ENCODE data around the gene RAD21L1. TPM values are rescaled to one million over a fixed set of nuclear protein-coding genes. Genes with fewer than 3 reads are reported as not detected.

RAD21L1 gene
- total and polyA plus RNA-seq, 2 of the 8 experiments (the other 6 are each of a cell fraction or from before 2014, with no cell fraction given): 0.06 to 0.26 TPM

DNA sequence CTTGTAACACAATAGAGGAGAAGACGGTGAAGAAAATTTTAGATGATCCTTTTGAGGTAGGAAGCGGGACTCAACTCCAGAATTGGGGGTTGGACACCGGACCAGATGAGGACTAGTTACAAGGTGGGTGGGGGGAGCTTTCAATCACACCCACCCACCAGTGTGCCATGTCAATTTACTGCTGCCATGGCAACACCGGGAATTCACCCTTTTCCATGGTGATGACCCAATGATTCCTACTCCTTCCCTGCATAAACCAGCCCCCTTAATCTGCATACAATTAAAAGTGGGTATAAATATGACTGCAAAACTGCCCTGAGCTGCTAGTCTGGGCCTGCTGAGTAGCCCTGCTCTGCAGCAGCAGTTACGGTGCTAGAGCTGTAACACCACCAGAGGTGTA lies 14.7 kb downstream of the RAD21L1 start:
- WGBS, 2 experiments (ENCODE audit: extremely low coverage in 1 of 2, insufficient coverage in 1 of 2, insufficient read length in 1 of 2, insufficient replicate concordance in 2 of 2, low coverage in 1 of 2, low lambda C conversion rate in 2 of 2, missing lambda C conversion rate in 1 of 2): 83% methylated on average over 5 of the region's 5 CpGs; no CpG with 5 or more reads in 1 of the 2 experiments
- Histone ChIP-seq H3K14ac (ENCODE audit: insufficient read length) (no peak overlapping the region), H3K23ac (ENCODE audit: insufficient read length) (no peak overlapping the region), H3K9ac (replicated peaks in 1 of 4; ENCODE audit: extremely low read depth in 1 of 4, low read depth in 3 of 4, low read length in 3 of 4) (no peak overlapping the region), H2BK15ac (ENCODE audit: low read length) (no peak overlapping the region), H3K56ac (replicated peaks; ENCODE audit: insufficient read length, low read depth, low read length) (no peak overlapping the region), H4K20me1 (replicated peaks in 1 of 2; ENCODE audit: control insufficient read depth in 1 of 2, insufficient read depth in 2 of 2, low read length in 2 of 2) (no peaks in the 10 kb centered on the region), H2BK20ac (ENCODE audit: low read length) (no peak overlapping the region), H3K9me3 (ENCODE audit: insufficient read depth in 2 of 2, low read depth in 1 of 2, low read length in 1 of 2) (no peaks in the 10 kb centered on the region), H3K27me3 (replicated peaks in 1 of 4; ENCODE audit: control insufficient read depth in 3 of 4, extremely low read depth in 1 of 4, insufficient read depth in 3 of 4, low read length in 3 of 4) (no peaks in the 10 kb centered on the region), H3K79me1 (ENCODE audit: low read depth, low read length) (no peaks in the 10 kb centered on the region), H2BK5ac (ENCODE audit: low read depth, low read length) (no peak overlapping the region), H2BK120ac (replicated peaks; ENCODE audit: low read depth, low read length) (no peak overlapping the region), H2AFZ (ENCODE audit: low read length) (no peak overlapping the region), H4K91ac (replicated peaks; ENCODE audit: insufficient read length, low read length) (no peak overlapping the region), H3K4me2 (ENCODE audit: insufficient read depth in 1 of 2, low read depth in 2 of 2, low read length in 2 of 2) (no peak overlapping the region), H3K4me1 (replicated peaks in 1 of 4; ENCODE audit: control insufficient read depth in 3 of 4, insufficient read depth in 4 of 4, low read length in 3 of 4) (no peaks in the 10 kb centered on the region), H3K36me3 (ENCODE audit: control insufficient read depth in 2 of 4, insufficient read depth in 4 of 4, low read length in 3 of 4) (no peaks in the 10 kb centered on the region), H3K23me2 (ENCODE audit: low read depth, low read length) (no peaks in the 10 kb centered on the region), H4K8ac (ENCODE audit: extremely low read depth, insufficient read depth, low read length) (no peak overlapping the region), H3K4ac (replicated peaks; ENCODE audit: insufficient read length, low read depth, low read length) (no peak overlapping the region), H3K79me2 (ENCODE audit: control insufficient read depth in 1 of 2, insufficient read depth in 2 of 2, low read length in 2 of 2) (no peaks in the 10 kb centered on the region), H4K5ac (ENCODE audit: insufficient read length, low read depth, low read length) (no peak overlapping the region), H2BK12ac (ENCODE audit: low read depth, low read length) (no peak overlapping the region), H3K18ac (ENCODE audit: extremely low read depth, low read length) (no peak overlapping the region), H3K4me3 (ENCODE audit: extremely low read depth in 1 of 4, insufficient read depth in 2 of 4, low read depth in 3 of 4, low read length in 4 of 4) (no peak overlapping the region), H2AK5ac (ENCODE audit: low read depth, low read length) (no peak overlapping the region), H3K27ac (ENCODE audit: low read depth, low read length) (no peak overlapping the region)
- no peak for DNase-seq (ENCODE audit: low read depth in 1 of 2, low spot score in 2 of 2)
- CTCF ChIA-PET (ENCODE audit: partially characterized antibody): no interaction called here
- FAIRE-seq: no peak
- POLR2A ChIA-PET (ENCODE audit: partially characterized antibody): interaction anchor here (1.0 to 1.1 kb wide), 2 partner anchors 15 to 69 kb away, joined by 3 to 5 read pairs; partner anchors contain the start of gene RAD21L1
- TF ChIP-seq POU5F1 (IDR thresholded peaks at IDR 0.05; ENCODE audit: low read depth, low read length): no peak
- no peak for TF ChIP-seq EZH2 (IDR thresholded peaks at IDR 0.05; ENCODE audit: low read depth, low read length, severe bottlenecking)
- no peak for TF ChIP-seq JUND (IDR thresholded peaks at IDR 0.05; ENCODE audit: low read length)
- no peak for TF ChIP-seq CREB1 (IDR thresholded peaks at IDR 0.05)
- no peak for TF ChIP-seq RNF2 (IDR thresholded peaks at IDR 0.05; ENCODE audit: borderline replicate concordance, low read depth, low read length, missing control alignments, poor library complexity, severe bottlenecking)
- TF ChIP-seq SIX5 (IDR thresholded peaks at IDR 0.05; ENCODE audit: low read depth, low read length): no peak
- no peak for TF ChIP-seq TAF1 (IDR thresholded peaks at IDR 0.05; ENCODE audit: low read depth, low read length)
- TF ChIP-seq FOSL1 (IDR thresholded peaks at IDR 0.05; ENCODE audit: insufficient read depth, low read depth, low read length): no peak
- no peak for TF ChIP-seq EGR1 (IDR thresholded peaks at IDR 0.05; ENCODE audit: borderline replicate concordance, low read depth, low read length)
- TF ChIP-seq RFX5 (IDR thresholded peaks at IDR 0.05; ENCODE audit: borderline replicate concordance, low read depth, low read length): no peak
- TF ChIP-seq NANOG (IDR thresholded peaks at IDR 0.05; ENCODE audit: insufficient read depth, low read depth, low read length, poor library complexity, severe bottlenecking): no peak
- TF ChIP-seq KDM4A (IDR thresholded peaks at IDR 0.05; ENCODE audit: low read depth, low read length, severe bottlenecking): no peak
- no peak for TF ChIP-seq CBX8 (IDR thresholded peaks at IDR 0.05; ENCODE audit: borderline replicate concordance, low read depth, low read length)
- no peak for TF ChIP-seq SP1 (IDR thresholded peaks at IDR 0.05; ENCODE audit: low read depth, low read length)
- no peak for TF ChIP-seq CTBP2 (IDR thresholded peaks at IDR 0.05; ENCODE audit: borderline replicate concordance, insufficient read depth, insufficient read length, low read length)

All from H1 (cell line).